Measurements from ENCODE around the gene SIK3.
A peak's percentile ranks its signal among the peaks of the same experiment; 100 is the strongest.
"Not testable (repeated sequence)": the region's sequence is repeated elsewhere in the genome, so short reads cannot be mapped to it uniquely, and the experiment has no call there.

The SIK3 gene

GRCh38 chr11:117057317-117057716 lies 40.9 kb downstream of the SIK3 start:
- DNase-seq (ENCODE audit: low read depth), result no peak
- H3K4me3 ChIP-seq (ENCODE audit: control insufficient read depth, low read depth, low read length), result no peak overlapping the region
- TF ChIP-seq, protein P1, sequence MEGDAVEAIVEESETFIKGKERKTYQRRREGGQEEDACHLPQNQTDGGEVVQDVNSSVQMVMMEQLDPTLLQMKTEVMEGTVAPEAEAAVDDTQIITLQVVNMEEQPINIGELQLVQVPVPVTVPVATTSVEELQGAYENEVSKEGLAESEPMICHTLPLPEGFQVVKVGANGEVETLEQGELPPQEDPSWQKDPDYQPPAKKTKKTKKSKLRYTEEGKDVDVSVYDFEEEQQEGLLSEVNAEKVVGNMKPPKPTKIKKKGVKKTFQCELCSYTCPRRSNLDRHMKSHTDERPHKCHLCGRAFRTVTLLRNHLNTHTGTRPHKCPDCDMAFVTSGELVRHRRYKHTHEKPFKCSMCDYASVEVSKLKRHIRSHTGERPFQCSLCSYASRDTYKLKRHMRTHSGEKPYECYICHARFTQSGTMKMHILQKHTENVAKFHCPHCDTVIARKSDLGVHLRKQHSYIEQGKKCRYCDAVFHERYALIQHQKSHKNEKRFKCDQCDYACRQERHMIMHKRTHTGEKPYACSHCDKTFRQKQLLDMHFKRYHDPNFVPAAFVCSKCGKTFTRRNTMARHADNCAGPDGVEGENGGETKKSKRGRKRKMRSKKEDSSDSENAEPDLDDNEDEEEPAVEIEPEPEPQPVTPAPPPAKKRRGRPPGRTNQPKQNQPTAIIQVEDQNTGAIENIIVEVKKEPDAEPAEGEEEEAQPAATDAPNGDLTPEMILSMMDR (IDR thresholded peaks at IDR 0.05; ENCODE audit: control insufficient read depth, insufficient read depth, low read depth, low read length, missing control alignments), result no peak

DNA sequence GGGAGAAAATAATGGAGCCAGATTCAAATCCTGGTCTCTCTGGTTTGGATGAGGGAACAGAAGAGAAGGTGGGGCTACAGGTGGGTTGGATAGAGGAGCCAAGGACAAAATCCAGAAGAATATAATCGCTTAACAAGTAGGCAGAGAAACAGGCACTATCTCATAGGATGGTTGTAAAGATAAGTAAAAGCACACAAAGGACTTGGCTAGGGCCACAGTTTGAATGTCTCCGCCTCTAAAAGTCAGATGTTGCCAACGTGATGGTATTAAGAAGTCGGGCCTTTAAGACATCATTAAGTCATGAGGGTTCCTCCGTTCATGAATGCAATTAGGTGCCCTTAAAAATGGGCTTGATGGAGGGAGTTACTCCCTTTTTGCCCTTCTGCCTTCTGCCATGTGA lies 42.8 kb downstream of the SIK3 start:
- no peak for DNase-seq (ENCODE audit: low read depth)
- H3K4me3 ChIP-seq (ENCODE audit: control insufficient read depth, low read depth, low read length), result no peak overlapping the region
- TF ChIP-seq, protein P1 (IDR thresholded peaks at IDR 0.05; ENCODE audit: control insufficient read depth, insufficient read depth, low read depth, low read length, missing control alignments), result no peak

- TF ChIP-seq, protein P1 (IDR thresholded peaks at IDR 0.05; ENCODE audit: control insufficient read depth, insufficient read depth, low read depth, low read length, missing control alignments), result no peak
- no peak for DNase-seq (ENCODE audit: low read depth)
- H3K4me3 ChIP-seq (ENCODE audit: control insufficient read depth, low read depth, low read length), result no peak overlapping the region
Measured at GRCh38 chr11:117054382-117054781, 43.8 kb downstream of the SIK3 start.

DNA sequence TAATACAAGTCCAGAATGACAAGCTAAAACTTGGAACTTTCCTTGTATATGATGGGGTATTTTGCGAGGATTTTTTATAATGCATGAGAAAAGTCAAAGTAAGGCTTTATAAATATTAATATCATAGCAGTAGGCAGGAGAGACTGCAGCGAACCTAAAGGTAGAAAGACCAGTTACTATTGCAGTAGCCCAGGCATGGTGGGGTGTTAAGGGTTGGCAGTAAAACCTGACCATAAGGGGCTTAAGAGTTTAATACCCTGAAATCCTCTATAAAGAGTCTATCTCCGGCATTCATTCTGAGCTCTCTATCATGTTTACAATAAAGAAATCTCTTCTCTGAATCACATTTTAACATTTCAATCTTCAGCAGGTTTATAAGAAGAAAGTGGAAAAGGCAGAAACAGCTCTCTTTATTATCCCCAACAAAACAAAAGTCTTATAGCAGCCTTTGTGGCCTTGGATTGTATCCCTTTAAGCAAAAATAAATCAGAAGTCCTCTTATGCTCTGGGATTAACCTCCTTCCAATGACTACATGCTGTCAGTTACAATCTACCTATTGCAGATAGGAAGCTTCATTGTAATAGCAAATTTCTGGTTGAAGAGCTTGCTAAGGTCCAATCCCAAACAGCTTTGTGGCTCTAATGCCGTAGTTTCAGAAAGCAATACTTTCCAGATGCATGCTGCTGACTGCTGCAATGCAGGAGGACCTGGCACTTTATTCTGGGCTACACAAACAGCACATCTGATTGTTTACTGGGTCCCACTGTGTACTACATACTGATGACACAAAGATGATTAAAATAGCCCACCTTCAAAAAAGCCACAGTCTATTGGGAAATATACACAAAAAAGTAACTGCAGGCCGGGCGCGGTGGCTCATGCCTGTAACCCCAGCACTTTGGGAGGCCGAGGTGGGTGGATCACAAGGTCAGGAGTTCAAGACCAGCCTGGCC lies 45.8 kb downstream of the SIK3 start:
- no peak overlapping the region for H3K4me3 ChIP-seq (ENCODE audit: control insufficient read depth, low read depth, low read length)
- TF ChIP-seq, protein P1 (IDR thresholded peaks at IDR 0.05; ENCODE audit: control insufficient read depth, insufficient read depth, low read depth, low read length, missing control alignments), result no peak
- no peak for DNase-seq (ENCODE audit: low read depth)

GRCh38 chr11:117050121-117050520 lies 48.1 kb downstream of the SIK3 start:
- not testable (repeated sequence) for H3K4me3 ChIP-seq (ENCODE audit: control insufficient read depth, low read depth, low read length); DNase-seq (ENCODE audit: low read depth)

DNA sequence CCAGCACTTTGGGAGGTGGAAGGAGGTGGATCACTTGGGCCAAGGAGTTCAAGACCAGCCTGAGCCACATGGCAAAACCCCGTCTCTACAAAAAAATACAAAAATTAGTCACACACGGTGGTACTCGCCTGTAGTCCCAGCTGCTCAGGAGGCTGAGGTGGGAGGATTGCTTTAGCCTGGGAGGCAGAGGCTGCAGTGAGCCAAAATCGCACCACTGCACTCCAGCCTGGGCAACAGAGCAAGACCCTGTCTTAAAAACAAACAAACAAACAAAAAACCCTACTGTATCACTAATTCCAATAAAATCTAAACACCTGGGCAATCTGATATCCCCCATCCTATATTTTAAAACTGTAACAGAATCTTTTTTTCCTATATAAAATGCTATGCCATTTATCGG lies 51.6 kb downstream of the SIK3 start:
- H3K4me3 ChIP-seq (ENCODE audit: control insufficient read depth, low read depth, low read length); DNase-seq (ENCODE audit: low read depth): not testable (repeated sequence)

DNA sequence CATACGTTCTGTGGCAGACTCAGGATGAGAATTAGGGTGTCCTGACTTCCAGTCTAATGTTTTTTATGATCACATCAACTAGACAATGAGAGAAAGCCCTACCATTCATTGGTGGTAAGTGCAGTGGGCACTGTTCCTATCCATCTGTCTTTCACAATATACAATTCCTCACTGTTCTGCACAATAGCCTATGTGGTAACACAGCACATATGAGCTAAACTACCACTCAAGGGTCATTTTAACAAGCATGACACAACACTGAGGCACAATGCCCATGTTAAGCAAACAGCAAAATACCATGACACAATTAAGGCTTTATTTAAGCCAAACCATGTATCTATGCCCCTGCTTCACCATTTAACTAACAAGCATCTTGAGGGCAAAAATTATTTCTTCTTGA lies 52.3 kb downstream of the SIK3 start:
- TF ChIP-seq, protein P1 (IDR thresholded peaks at IDR 0.05; ENCODE audit: control insufficient read depth, insufficient read depth, low read depth, low read length, missing control alignments), result no peak
- H3K4me3 ChIP-seq (ENCODE audit: control insufficient read depth, low read depth, low read length), result no peak overlapping the region
- peak; percentile 49 for DNase-seq (ENCODE audit: low read depth)
